Colonic mucosa (tissue), 4 donors: Measurements from ENCODE around the gene PBXIP1. TPM values are rescaled to one million over a fixed set of nuclear protein-coding genes. Genes with fewer than 3 reads are reported as not detected.
A peak's percentile ranks its signal among the peaks of the same experiment; 100 is the strongest.

Experiments used
- DNase-seq: peaks from one replicate; pipeline ENCODE4 v3.0.0-alpha.2; 2020
- H3K27ac ChIP-seq: fragments of 200-600 bp; one replicate; pipeline ENCODE4 v1.8.0; 2021
- H3K27me3 ChIP-seq: fragments of 200-600 bp; one replicate; pipeline ENCODE4 v1.8.0; 2021
- H3K36me3 ChIP-seq: fragments of 200-600 bp; one replicate; pipeline ENCODE4 v1.8.0; 2021
- H3K4me1 ChIP-seq: fragments of 200-600 bp; one replicate; pipeline ENCODE4 v1.8.0; 2021; ENCODE audit warnings: mild to moderate bottlenecking
- H3K4me3 ChIP-seq: fragments of 200-600 bp; one replicate; pipeline ENCODE4 v1.8.0; 2021
- H3K9ac ChIP-seq, 2 donors: one replicate each; pipeline ENCODE4 v1.7.0; 2013; ENCODE audit warnings: control low read depth in 2 of 2, low read depth in 2 of 2, low read length in 2 of 2
- H3K9me3 ChIP-seq: fragments of 200-600 bp; one replicate; pipeline ENCODE4 v1.8.0; 2021
- intact Hi-C: fragments of 100-400 bp; cut with DNase I; formaldehyde crosslinking; loops from one replicate; pipeline ENCODE4 v1.14.1; 2022
- total RNA-seq, 2 donors: library from RNA; stranded (reverse); fragmentation: NEBNext Ultra II Directional in 1 of 2; extraction: Animal tissue kit (Norgen Biotek cat#: 25700) in 1 of 2; gene quantifications; one replicate each; pipeline ENCODE4 v1.2.1, GENCODE V29; 2021
- TF ChIP-seq, protein P1 (sequence below): fragments of 200-600 bp; IDR thresholded peaks from one replicate; pipeline ENCODE4 v1.8.0; 2022; ENCODE audit warnings: antibody characterized with exemption, mild to moderate bottlenecking
- donor health status: healthy.
- donor health status: DM: no; HTN: no; CAD: no.
- donor health status: DM: no; HTN: no; CAD: no.

The PBXIP1 gene
- total RNA-seq, 2 donors from 2014 or later, result 22.0 to 51.4 TPM

DNA sequence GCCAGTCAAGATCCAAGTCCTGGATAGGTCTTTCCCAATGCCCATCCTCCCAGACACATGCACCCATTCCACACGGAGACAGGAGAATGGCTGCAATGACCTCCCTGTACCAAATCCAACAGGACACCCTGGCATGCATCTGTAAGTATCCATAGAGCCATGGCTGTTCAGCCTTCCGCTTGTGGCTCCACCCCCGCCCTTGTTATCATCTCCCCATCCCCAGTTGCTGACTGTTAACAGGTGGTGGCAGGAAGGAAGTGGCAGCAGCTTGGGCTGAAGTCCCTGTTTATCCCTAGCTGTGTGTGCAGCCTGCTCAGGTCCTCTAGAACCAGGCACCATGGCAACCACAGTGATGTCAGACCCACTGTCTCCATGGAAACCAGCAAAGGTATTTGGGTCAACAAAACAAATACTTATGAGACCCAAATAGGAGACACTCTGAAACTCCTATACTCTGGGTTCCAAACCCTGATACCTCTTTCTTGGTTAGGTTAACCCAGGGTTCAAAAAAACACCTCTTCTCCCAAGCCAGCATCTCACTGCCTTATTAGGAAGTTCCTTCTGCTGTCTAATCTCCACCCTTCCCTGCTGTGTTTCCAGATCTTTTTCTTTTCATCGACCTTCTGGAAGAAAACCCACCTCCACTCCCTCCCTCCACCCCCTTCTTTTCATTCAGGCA lies 721 bp downstream of the PBXIP1 start:
- Histone ChIP-seq H3K4me3 (peak overlapping the region; percentile 51), H3K9me3 (no peaks in the 10 kb centered on the region), H3K27ac (peak overlapping the region; percentile 72), H3K9ac (peak overlapping the region; percentile 70 to 85), H3K27me3 (no peaks in the 10 kb centered on the region), H3K4me1 (peaks cover 7% of the 10 kb centered on the region), H3K36me3 (no peaks in the 10 kb centered on the region)
- TF ChIP-seq, protein P1, sequence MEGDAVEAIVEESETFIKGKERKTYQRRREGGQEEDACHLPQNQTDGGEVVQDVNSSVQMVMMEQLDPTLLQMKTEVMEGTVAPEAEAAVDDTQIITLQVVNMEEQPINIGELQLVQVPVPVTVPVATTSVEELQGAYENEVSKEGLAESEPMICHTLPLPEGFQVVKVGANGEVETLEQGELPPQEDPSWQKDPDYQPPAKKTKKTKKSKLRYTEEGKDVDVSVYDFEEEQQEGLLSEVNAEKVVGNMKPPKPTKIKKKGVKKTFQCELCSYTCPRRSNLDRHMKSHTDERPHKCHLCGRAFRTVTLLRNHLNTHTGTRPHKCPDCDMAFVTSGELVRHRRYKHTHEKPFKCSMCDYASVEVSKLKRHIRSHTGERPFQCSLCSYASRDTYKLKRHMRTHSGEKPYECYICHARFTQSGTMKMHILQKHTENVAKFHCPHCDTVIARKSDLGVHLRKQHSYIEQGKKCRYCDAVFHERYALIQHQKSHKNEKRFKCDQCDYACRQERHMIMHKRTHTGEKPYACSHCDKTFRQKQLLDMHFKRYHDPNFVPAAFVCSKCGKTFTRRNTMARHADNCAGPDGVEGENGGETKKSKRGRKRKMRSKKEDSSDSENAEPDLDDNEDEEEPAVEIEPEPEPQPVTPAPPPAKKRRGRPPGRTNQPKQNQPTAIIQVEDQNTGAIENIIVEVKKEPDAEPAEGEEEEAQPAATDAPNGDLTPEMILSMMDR, result no peak
- DNase-seq, result peak; percentile 63
- intact Hi-C loops, result no loop called here

DNA sequence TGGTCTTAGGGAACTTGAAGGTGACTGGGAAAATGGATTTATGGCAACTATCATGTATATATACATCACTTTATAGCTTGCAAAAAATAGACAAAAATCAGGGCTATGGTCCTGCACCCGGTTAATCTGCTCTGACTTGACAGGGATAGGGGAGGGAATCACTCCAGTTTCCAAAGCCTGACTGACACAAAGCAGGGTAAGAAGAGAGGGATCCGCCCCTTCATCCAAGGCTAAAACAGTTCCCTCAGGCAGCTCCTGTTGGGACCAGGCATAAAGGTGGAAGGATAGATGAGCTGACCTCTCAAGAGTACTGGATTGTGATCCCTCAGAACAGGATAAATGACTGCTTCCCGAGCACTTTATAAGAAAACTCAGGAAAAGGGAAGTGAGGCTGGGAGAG lies 1.4 kb downstream of the PBXIP1 start:
- Histone ChIP-seq H3K36me3 (no peaks in the 10 kb centered on the region), H3K9ac (peak overlapping the region; percentile 27 to 85), H3K27ac (no peak overlapping the region), H3K27me3 (no peaks in the 10 kb centered on the region), H3K9me3 (no peaks in the 10 kb centered on the region), H3K4me1 (peaks cover 7% of the 10 kb centered on the region), H3K4me3 (peak overlapping the region; percentile 51)
- TF ChIP-seq, protein P1, result no peak
- intact Hi-C loops, result no loop called here
- no peak for DNase-seq

DNA sequence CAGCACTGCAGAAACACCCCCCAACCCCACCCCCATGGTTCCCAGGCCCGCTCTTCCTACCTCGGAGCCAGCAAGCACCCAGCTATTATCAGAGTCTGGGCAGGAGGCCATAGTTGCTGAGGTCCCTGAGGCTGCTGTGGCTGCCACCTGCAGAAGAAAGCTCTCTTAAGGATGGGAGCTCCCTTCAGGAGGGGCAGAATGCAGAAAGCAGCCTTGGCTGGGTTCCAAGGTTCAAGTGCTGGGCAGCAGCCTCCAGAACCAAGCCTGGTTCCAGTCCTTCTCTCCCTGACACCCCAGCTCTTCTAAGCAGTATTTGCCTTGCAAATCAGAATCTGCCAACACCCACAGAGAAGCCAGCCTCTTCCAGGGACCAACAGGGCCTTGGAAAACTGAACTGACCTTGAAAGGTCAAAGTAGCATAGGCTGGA lies 2.3 kb downstream of the PBXIP1 start:
- DNase-seq, result no peak
- peaks cover 7% of the 10 kb centered on the region for H3K4me1 ChIP-seq
- TF ChIP-seq, protein P1, result no peak
- H3K27ac ChIP-seq, result no peak overlapping the region
- no peaks in the 10 kb centered on the region for H3K36me3 ChIP-seq
- H3K27me3 ChIP-seq, result no peaks in the 10 kb centered on the region
- H3K4me3 ChIP-seq, result no peak overlapping the region
- peak overlapping the region in 1 of 2 donors; percentile 3 for H3K9ac ChIP-seq
- H3K9me3 ChIP-seq, result no peaks in the 10 kb centered on the region
- intact Hi-C loops, result no loop called here

DNA sequence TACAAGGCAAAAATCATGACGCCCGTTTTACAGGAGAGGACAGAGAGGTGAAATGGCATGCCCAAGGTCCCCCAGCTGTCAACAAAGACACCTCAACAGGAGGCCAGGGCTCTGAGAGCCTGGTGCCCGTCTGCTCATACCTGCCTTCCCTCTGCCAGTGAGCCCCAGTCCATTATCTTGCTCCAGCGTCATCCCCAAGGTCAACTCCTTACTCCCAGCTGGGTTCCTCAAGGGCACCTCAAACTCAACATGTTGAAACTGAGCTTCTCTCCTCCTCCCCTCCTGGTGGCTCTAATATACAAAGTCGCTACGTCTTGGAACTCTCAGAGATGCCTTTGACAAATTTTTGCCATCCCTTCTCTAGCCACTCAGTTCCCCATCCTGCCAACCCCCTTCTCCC lies 3.2 kb downstream of the PBXIP1 start:
- H3K36me3 ChIP-seq, result no peaks in the 10 kb centered on the region
- intact Hi-C loops, result no loop called here
- no peak overlapping the region for H3K4me3 ChIP-seq
- H3K27ac ChIP-seq, result peak overlapping the region; percentile 27
- H3K9me3 ChIP-seq, result no peaks in the 10 kb centered on the region
- DNase-seq, result no peak
- peaks cover 7% of the 10 kb centered on the region for H3K4me1 ChIP-seq
- H3K9ac ChIP-seq, result no peak overlapping the region
- TF ChIP-seq, protein P1, result no peak
- H3K27me3 ChIP-seq, result no peaks in the 10 kb centered on the region

DNA sequence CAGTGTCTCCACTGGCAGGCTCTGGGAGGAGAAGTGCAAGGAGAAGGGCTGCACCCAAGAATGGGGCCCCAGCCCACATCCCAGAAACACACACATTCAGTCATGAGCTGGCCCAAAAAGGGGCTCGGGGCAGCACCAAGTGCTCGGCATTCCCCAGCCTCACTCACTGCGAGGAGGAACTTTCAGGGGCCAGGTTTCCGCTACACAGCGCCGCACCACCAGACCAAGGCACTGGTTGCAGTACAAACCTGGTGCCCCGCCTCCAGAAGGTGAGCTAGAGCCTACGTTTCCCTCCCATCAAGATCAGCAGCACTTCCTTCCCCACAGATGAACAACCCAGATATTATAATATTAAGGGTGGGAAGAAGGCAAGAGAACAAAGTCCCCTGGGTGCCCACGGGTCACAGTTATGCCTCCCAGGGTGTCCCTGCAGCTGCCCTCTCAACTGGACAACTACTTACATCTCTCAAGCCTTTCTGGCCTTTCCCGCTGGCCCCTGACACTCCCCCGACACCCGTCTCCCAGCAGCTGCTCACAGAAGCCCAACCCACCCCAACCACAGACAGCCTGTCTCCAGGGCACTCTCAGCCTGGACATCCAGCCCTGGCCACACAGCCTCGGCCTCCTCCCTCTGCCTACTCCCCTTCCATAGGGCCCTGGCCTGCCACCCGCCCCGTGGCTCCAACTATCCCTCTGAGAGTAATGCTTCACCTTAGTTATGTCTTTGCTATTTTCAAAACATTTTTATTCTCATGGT lies 3.8 kb downstream of the PBXIP1 start:
- Histone ChIP-seq H3K4me3 (no peak overlapping the region), H3K27me3 (no peaks in the 10 kb centered on the region), H3K9me3 (no peaks in the 10 kb centered on the region), H3K27ac (peak overlapping the region; percentile 27), H3K9ac (no peak overlapping the region), H3K36me3 (no peaks in the 10 kb centered on the region), H3K4me1 (peaks cover 7% of the 10 kb centered on the region)
- no peak for DNase-seq
- TF ChIP-seq, protein P1, result no peak
- intact Hi-C loops, result no loop called here
